ENCODE measurements around the gene HOXC6.
"Not testable (repeated sequence)": the region's sequence is repeated elsewhere in the genome, so short reads cannot be mapped to it uniquely, and the experiment has no call there.

Gene HOXC6

DNA sequence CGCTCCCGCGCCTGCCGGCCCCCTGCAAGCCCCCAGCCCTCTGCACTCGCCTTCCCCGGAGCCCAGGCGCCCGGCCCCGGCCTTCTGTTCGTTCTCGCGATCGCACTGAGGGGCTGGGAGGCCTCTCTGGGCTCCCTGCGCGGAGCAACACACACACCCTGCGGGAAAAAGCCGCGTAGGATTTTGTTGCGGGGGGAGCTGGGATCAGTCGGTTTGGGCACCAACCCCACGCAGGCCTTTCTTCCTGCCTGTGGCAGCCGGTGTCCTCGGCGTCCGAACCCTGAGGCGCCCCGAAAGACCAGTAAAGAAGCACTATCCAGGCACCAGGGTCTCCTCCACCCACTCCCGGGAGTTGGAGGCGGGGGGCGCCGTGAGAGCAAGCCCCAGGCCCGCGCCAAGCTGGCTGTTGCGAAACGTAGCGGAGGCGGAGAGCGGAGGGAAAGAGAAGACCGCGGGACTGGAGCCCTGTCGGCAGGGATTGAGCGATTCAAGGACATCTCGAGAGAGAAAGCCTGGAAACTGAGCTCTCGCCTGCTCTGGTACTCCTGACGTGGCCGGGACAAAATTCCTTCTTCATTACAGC, 2.7 kb downstream of the HOXC6 start:
- DNase-seq: no peak

- DNase-seq: no peak
Observed at GRCh38 chr12:54031480-54031879, 3.2 kb downstream of the HOXC6 start.

- DNase-seq: no peak
Observed at GRCh38 chr12:54032086-54032619, 3.9 kb downstream of the HOXC6 start.

GRCh38 chr12:54032627-54033100, 4.4 kb downstream of the HOXC6 start, which contains the start of gene HOXC5:
Gene HOXC5 (plus strand): TSS chr12:54033050. CDS start chr12:54033123, 73 bp downstream.
- DNase-seq: peak; percentile 27

DNA sequence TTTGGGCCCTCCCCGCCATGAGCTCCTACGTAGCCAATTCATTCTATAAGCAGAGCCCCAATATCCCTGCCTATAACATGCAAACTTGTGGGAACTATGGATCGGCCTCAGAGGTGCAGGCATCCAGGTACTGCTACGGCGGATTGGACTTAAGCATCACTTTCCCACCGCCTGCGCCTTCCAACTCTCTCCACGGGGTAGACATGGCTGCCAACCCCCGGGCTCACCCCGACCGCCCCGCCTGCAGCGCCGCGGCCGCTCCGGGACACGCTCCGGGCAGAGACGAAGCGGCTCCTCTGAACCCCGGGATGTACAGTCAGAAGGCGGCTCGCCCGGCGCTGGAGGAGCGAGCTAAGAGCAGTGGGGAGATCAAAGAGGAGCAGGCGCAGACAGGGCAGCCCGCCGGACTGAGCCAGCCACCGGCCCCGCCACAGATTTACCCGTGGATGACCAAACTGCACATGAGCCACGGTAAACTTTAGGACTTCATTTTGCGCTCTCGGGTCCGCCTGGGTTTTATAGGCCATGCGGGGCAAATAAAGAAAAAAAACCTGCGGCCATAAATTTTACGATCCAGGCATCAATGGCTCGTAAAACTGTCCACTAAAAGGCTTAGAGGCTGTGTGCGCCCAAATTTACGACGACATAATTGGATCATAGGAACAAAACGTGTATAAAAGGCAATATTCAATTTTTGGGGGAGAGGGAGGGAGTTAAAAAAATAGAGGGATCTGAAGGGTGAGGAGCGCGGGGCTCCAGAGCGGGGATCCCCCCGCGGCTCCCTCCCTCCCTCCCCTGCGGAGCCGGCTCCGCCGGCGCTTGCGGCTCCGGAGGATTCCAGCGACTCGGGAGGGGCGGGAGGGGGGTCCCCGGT, 5.1 kb downstream of the HOXC6 start:
- no peak for DNase-seq

DNA sequence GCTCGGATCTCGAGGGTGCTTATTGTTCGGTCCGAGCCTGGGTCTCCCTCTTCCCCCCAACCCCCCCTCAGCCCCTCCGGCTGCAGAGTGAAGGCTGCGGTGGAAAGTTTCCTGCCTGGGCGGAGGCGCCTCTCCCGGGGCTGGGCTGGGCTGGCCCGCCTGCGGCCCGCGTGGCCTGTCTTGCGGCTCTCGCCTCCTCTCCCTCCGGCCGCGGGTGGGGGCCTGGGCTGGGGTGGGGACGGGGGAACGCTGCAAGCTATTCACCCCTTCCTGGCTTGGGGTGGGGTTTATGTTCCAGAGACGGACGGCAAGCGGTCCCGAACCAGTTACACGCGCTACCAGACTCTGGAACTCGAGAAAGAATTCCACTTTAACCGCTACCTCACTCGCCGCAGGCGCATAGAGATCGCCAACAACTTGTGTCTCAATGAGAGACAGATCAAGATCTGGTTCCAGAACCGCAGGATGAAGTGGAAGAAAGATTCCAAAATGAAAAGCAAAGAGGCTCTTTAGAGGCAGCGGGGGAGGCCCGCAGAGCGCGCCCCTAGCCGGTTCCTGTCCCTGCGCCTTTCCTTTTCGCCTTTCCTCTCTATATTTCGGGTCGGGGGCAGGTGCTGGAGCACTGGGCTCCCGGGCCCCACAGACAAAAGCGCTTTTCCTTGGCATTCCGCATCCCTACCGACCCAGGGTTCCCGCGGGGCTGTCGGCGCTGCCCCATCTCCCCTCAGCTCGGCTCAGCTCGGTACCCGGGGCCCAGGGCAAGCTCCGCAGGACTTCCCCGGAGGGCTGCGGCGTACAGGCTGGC, 5.9 kb downstream of the HOXC6 start:
- DNase-seq: no peak

- DNase-seq: no peak
Observed at GRCh38 chr12:54034785-54035310, 6.6 kb downstream of the HOXC6 start.

DNA sequence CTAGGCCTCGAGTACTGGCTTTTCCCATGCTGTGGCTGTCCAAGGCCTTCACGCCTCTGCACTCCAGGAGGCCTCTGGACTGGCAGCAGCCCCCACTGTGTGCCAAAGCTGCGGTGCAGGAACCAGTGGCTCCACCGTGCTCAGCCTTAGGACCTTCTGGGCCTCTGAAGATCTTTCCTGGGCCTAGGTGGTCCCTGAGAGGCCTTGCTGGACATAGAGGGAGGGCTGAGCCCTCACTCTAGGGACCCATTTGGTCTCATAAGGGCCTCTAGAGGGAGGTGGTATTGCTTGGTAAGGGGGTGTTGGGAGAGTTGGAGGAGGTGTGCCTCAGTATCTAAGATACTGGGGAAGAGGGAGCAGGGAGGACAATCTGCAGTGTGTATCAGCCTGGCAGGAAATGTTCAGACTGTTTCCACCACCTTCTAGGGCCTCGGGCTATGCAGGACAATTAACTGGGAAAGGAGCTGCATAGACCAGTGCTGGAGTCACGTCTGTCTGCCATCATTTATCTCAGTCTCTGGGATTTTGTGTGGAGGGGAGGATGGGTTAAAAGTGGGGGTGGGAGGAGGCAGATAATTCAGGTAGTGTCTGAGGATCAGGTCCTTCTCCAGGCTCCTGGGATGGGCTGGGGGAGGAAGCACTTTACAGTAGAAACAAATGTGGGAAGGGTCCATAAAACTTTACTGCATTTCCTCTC, 7.5 kb downstream of the HOXC6 start:
- DNase-seq: no peak

GRCh38 chr12:54036620-54037359, 8.6 kb downstream of the HOXC6 start:
- no peak for DNase-seq

DNA sequence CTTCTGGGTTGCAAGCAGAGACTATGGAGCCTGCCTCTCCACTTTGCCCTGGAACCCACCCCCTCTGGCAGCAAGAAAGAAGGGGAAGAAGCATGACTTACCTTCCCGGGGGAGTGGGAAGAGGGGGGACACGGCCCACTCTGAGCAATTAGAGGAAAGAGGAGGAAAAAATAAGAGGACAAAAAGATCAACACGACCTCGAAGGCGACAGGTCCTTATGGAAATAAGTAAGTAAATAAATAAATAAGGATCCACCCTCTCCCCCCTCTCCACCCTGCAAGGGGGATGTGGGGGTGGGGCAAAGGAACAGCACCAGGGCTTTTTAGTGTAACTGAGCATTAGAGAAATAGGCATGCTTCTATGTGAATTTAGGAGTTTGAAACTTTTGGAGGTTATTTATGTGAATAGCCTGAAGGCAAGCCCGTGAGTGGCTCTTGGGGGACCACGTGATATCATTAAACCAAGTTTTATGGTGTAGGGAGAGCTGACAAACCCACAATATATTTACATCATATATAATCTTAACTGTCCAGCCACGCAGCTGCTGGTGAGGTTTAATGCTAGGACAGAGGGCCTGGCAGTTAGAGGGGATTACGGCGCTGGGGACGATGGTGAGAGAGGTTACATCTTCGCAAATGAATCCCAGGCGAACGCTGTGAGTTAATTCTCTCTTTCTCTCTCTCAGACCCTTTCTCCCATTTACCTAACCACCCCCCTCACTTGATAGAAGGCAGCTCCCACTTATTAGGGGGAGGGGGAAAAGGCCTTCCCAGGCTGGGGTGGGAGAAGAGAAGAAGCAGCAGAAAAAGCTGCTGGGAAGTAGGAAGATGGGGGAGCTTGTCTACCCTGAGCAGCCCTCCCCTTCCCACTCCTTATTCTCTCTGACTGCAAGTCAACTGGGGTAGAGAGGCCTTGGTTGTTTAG, 9.4 kb downstream of the HOXC6 start:
- no peak for DNase-seq

GRCh38 chr12:54038284-54038870, 10.1 kb downstream of the HOXC6 start:
- no peak for DNase-seq

- no peak for DNase-seq
Observed at GRCh38 chr12:54038871-54039414, 10.7 kb downstream of the HOXC6 start.

GRCh38 chr12:54039417-54040147, 11.3 kb downstream of the HOXC6 start:
- no peak for DNase-seq

DNA sequence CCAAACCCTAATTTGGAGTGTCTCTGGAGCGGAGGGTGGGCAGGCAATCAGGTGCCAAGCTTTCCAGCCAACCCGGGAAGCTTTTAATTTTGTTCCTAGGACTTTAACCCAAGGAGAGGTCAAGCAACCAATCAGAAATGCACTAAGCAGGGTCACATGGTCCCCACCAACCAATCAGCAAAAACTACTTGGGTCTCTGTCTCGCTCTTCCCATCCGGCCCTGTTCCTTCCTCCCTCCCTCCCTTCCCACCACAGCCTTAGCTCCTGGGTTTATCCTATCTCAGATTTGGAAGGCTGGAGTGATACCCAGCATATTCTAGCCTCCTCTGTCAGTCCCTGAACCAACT, 11.9 kb downstream of the HOXC6 start:
- no peak for DNase-seq

GRCh38 chr12:54040648-54041047, 12.4 kb downstream of the HOXC6 start:
- DNase-seq: no peak

GRCh38 chr12:54041097-54041690, 13.0 kb downstream of the HOXC6 start:
- DNase-seq: no peak

DNA sequence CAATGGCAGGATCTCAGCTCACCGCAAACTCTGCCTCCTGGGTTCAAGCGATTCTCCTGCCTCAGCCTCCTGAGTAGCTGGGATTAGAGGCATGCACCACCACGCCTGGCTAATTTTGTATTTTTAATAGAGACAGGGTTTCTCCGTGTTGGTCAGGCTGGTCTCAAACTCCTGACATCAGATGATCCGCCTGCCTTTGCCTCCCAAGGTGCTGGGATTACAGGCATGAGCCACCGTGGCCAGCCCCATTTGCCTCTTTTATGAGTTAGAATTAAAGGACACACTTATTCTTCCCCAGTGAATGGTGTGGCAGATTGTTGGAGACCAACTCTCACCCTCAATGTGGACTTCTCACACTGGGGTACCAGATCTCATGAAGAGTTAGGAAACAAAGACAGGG, 13.8 kb downstream of the HOXC6 start:
- not testable (repeated sequence) for DNase-seq
